Activated CD8-positive, alpha-beta memory T cell treated with anti-CD3 and anti-CD28 coated beads for 1 hour (primary cell): ENCODE measurements around the gene CEP85L.

Source experiments
- DNase-seq, 2 donors: peaks; one replicate each; pipeline ENCODE4 v3.0.0-alpha.2; 2020; ENCODE audit warnings: low read depth in 1 of 2; ENCODE audit errors: extremely low read depth in 1 of 2

Gene CEP85L

DNA sequence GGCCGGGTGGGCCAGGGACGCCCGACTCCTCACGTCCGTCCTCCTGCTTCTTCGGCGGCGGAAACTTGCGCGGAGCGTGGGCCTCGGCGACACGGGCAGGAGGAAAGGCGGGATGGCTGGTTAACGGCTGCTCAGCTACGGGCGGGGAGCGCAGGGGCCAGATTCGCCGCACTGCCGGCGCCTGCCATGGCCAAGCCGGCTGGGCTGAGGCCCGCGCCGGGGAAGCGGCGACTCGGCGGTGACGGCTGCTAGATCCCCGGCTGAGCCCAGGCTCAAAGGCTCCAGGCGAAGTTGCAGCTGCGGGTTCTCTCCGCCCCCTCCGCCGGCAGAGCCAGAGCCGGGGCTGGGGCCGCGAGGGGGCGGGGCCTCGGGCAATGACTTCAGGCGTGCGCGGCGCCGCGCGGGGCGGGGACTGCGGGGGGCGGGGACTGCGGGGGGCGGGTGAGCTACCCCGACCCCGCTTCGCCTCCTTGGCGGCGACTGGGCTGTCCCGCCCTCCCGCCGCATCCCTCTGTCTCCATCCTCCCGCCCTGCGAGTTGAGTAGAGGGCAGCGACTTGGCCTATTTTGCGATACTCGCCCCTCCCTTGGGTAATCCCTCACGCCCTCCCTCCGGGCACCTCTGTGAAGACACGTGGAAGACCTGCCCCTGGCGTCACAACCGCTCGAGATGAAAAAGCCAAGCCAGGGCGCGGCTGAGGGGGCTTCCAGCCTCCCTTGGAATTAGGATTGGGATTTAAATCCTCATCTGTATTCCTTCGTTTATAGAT lies at the start of gene CEP85L:
CEP85L (minus strand) TSS at position 310 of the 769 bp plus-strand sequence. CDS start 322 bp downstream, outside the sequence.
- DNase-seq, result peak; percentile 74 to 88

DNA sequence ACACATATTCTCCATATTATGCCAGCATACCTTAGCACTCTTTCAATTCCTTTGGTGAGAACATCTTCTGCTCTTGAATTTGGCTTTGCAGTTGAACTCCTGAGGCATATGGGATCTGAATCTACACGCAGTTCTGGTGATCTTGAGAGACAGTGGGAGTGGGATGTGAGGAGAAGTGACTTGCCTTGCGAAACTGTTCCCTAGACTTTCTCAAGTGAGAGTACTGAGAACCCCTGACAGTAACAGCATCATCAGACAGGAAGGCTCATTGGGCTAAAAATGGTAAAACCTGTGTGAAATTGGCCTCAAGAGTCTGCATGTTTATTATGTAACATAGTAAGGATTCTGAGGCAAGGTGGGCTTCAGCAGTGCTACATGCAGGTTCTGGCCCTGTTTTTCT lies 49.1 kb upstream of the CEP85L start:
- no peak for DNase-seq

DNA sequence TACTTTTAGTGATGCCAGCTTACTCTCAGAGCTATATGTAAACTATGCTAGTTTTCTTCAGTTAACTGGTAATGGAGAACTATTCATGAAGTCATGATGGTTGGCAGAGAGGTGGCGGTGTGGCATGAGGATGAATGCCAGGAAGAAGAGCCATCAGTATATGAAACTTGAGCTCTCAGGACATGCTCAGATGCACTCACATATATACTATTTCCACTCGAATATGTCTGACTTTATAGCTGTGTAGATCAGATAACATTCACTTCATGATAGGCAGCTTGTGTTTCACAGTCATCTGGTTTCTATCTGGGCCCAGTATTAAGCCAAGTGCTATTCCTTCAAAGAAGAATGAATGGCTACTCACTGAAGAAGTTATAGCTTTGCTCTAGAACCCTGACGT lies 46.2 kb upstream of the CEP85L start:
- DNase-seq, result no peak

DNA sequence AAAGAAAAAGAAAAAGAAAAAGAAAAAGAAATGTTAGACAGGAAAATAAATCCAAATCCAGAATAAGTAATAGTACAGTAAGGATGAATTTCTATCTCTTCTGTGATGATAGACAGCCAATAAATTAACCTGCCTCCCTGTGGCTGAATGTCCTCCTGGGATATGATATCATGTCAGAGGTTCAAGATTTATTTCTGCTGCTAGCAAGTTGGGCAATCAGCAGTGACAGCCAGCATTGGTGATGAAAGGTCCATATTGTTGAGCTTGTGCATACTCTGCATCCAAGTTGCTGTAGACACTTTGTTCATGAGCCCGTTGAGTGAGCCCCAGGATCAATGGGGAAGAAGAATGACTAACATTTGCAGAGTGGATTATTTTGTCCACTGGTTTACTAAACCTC lies 44.9 kb upstream of the CEP85L start:
- DNase-seq, result no peak

DNA sequence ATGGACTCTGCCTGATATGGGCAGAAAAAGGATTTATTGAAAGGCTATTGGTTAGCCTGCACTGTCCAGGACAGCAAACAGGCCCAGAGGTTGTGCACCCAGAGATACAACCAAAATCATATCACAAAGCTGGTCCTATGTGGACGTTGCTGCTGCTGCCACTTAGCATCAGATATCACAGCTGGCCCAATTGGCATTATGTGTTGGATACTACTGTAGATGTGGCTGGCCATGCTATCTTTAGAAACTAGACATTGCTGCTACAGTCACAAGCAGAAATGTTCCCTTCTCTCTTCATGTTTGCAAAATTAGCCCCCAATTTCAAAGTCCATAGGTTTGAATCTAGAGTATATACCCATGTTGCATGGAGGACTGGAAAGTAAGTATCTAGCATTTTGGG lies 42.2 kb upstream of the CEP85L start:
- DNase-seq, result no peak

DNA sequence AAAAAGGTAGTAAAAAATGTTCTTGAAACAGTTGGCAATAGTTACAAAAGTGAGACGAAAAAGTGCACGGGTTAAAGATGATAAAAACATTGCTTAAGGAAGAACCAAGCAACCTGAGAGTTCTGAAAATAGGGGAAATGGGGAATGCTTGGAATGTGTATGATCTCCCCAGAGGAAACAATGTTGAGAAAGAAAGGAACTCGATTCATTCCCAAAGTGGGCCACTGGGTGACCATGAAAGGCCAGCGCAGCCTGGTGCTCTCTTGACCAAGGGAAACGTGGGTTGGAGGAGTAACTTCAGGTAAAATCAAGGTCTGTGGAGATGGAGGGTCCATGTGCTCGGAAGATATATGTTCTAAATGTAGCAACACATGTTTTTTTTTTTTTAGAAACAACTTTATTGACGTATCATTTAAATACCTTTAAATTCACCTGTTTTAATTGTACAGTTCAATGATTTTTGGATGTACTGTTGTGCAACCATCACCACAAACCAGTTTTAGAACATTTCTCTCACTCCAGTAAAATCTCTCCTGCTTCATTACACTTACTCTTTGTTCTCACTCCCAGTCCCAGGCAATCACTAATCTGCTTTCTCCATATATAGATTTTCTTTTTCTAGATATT lies 34.5 kb upstream of the CEP85L start:
- DNase-seq, result no peak

DNA sequence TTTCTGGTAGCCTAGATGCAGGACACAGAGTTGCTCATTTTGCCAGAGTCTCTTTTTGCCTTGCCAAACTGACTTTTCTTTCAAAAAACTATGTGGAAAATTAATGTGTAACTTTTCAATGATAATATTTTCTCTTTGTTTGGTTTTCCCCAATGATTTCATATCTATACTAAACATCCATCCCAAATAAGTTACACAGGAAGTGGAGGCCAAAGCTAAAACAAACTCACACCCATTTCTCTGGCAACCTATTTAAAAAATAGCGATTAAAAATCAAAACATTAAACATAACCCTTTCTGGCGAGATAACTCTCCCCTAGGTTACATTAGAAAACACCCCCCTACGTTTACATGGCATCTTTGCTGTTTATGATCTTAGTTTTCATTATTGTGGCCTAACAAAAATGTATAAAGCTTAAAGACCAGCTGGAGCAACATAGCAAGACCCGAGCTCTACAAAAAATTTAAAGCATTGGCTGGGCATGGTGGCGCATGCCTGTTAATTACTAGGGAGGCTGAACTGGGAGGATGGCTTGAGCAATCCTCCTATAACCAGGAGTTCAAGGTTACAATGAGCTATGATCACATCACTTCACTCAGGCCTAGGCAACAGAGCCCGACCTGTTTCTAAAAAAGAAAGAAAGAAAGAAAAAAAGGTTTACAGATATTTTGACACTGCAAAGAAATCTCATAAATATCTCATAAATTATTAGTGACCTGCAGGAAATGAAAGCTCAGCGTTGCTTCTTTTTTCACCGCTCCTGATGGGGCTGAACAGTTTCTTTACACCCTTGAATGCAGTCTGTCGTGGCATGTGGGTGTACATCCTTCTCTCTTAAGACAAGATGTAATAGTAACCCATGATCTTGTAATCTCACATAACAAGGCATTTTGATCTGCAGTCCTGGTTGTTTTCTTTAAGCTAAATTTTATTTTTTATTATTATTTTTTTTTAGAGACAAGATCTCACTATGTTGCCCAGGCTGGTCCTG lies 32.8 kb upstream of the CEP85L start:
- DNase-seq, result no peak

DNA sequence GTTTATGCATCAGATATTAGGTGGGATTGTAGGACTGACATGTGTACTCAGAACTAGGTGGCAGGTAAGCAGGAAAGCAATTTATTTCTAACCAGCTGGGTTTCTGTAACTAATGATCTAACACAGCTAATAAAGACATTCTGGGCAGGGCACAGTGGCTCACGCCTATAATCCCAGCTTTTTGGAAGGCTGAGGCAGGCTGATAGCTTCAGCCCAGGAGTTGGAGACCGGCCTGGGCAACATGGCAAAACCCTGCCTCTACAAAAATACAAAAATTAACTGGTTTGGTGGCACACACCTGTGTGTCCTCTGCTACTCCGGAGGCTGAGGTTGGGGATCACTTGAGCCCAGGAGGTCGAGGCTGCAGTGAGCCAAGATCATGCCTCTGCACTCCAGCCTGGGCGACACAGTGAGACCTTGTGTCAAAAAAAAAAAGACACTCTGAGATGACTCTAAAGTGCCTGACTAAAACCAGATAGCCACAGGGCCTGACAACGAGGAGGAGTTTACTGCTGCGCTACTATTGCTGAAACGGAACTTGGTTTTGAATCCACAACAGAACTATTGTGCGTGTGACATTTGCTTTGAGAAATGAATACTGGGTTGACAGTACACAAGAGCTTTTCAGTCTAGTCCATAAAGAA lies 29.2 kb upstream of the CEP85L start:
- no peak for DNase-seq

DNA sequence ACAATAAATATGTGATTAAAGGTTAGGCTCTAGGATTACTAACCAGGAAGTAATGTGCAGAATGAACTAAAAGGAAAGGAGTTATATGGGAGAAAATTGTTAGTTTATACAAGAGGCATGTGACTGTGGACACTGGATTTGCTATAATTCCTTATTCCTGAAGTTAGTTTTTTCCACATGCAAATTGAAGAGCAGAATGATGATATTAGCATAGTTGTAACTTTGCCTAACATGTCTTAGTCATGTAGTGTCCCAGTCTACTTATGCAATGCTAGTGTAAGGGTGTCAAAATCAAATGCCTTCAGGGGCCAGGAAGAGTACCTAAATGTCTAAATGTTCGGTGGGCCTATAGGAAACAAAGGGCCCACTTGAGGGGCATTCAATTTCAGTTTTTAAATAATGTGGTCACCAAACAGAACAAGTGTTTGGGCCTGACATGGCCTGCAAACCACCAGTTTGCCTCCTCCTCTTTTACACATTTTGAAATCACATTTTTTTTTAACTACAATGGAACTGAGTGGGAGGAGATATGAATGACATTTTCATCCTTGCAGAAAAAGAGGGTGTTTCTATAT lies 28.0 kb upstream of the CEP85L start:
- DNase-seq, result no peak

DNA sequence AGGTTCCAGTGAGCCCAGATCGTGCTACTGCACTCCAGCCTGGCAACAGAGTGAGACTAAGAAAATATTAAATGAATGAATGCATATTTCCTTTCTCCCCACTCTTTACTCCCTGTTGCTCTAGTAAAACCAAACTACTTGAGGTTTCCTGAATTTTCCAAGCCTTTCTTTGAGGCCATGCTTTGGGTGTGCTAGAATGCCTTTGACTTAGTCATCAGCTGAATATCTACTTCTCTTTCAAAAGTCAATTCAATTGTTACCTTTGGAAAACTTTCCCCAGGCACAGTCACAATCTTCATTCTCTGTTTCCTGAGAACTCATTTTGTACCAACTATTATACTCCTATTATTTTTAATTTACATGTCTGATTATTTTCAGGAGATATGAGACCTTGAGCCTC lies 27.5 kb upstream of the CEP85L start:
- no peak for DNase-seq

DNA sequence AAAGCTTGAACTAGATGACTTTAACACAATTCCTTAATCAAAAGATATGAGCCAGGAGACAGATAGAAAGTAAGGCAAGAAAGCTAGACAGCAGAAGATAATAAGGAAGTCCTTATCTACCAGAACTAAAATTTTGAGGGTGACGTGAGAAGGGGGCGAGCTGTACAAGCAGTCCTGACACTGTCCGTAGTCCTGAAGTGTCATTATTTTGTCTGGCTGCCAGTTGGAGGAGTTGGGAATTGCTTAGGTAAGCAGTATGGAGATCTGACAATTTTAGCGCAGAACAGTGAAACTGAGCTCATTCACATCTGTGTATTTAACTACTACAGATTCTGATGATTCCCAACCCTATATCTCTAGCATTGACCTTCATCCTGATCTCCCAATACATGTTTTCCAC lies 25.8 kb upstream of the CEP85L start:
- DNase-seq, result no peak

DNA sequence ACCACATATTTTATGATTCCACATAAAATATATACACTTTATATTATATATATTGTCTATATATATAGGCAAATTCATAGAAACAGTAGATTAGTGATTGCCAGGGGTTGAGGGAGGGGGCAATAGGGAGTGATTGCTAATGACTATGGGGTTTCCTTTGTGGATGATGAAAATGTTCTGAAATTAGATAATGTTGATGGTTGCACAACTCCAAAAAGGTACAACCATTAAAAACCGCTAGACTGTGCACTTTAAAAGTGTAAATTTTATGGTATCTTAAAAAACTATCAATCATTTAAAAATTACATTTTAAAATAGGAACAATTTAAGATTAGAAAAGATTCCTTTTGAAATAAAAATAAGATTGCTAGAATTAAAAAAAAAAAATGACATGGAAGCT lies 23.8 kb upstream of the CEP85L start:
- DNase-seq, result no peak

DNA sequence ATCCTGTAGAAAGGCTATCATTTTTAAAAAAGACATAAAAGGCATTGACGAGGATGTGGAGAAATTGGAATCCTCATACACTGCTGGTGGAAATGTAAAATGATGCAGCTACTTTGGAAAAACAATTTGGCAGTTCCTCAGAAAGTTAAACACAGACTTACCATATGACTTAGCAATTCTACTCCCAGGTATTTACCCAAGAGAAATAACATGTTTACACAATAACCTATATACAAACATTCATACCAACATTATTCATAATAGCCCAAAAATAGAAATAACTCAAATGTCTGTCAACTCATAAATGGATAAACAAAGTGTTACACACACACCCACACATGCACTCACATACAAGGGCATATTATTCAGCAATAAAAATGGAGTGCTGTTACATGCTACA lies 23.4 kb upstream of the CEP85L start:
- DNase-seq, result no peak

DNA sequence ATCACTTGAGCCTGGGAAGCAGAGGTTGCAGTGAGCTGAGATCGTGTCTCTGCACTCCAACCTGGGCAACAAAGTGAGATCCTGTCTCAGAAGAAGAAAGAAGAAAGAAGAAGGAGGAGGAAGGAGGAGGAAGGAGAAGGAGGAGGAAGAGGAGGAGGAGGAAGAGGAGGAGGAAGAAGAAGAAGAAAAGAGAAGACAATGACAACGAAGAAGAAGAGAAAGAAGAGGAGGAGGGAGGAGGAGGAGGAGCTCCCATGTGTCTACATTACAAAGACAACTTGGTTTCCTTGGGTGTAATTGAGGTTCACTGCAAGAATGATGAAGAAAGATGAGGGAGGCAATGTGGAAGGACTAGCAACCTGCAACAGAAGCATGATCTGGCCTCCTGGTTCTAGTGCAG lies 21.3 kb upstream of the CEP85L start:
- no peak for DNase-seq

DNA sequence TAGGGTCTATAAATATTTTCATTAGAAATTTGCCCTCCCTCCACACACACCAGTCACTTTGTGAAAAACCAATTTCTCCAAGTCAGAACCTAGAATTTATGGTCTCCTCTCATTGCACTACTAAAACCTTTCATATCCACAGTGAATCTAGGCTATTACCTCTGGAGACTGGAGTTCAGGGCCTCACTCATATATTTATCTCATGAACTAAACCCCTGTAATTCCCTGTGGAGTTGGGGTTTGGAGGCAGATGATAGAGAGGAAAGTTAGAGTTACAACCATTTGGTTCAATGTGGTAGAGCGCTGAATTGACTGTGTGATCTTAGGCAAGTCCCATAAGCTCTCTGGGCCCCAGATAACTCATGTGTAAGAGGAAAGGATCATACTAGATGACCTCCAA lies 18.2 kb upstream of the CEP85L start:
- DNase-seq, result no peak

DNA sequence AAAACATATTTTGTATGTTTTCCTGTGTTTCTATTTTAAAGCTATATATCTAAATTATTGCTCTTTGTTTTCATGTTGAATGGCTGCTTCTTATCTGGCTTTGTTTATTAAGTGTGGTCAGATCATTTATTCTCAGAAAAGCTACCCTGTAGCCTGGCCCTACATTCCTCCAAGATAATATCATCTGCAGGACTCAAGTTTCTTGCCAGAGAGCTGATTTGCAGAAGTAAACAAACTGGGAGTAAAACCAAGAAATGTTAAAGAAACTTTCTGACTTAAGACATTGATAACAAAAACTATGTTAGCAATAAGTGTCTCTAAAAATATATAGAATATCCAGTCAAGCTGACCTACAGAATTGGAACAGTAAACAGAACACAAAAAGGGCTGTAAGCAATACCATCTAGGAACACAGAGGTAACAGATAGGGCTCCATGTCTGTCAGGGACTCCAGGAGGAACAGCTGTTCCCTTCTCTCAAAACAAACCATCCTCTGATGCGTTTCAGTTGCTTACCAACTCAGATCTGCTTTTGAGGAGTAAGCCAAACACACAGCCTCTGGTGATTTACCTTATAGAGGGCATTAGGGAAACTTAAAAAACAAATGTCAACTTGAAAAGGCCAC lies 17.5 kb upstream of the CEP85L start:
- DNase-seq, result no peak

DNA sequence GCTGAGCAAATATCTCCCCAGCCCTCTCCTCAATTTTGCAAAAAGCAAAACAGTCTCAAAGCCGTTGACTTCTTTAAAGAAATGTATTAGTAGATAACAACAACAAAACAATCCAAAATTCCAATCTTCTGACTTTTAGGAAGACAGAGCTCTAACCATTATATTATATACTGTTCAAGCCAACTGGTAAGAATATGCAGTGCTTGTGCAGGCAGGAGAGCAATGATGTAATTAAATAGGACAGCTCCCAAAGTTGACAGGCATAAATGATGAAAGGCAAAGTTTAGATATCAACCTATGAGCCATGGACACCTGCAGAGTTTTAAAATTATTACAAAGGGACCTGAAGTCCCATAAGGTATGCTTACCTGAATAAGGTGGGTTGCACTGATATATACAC lies 16.6 kb upstream of the CEP85L start:
- DNase-seq, result no peak

DNA sequence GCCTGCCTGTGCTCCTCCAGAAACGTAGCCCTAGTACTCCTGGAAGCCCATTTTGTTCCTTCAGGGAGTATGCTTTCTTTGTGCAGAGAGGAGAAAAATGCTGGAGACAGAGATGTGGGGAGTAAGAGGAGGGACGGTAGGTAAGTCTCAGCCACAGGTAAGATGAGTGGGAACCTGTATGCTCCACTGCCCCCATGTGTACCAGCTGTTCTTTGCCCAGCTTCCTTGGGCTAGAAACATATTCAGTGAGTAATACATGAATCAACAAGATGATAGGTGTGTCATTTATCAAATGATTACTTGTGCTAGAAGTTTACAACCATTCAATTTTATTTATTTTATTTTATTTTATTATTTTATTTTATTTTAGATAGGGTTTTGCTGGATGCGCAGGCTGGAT lies 13.6 kb upstream of the CEP85L start:
- no peak for DNase-seq

DNA sequence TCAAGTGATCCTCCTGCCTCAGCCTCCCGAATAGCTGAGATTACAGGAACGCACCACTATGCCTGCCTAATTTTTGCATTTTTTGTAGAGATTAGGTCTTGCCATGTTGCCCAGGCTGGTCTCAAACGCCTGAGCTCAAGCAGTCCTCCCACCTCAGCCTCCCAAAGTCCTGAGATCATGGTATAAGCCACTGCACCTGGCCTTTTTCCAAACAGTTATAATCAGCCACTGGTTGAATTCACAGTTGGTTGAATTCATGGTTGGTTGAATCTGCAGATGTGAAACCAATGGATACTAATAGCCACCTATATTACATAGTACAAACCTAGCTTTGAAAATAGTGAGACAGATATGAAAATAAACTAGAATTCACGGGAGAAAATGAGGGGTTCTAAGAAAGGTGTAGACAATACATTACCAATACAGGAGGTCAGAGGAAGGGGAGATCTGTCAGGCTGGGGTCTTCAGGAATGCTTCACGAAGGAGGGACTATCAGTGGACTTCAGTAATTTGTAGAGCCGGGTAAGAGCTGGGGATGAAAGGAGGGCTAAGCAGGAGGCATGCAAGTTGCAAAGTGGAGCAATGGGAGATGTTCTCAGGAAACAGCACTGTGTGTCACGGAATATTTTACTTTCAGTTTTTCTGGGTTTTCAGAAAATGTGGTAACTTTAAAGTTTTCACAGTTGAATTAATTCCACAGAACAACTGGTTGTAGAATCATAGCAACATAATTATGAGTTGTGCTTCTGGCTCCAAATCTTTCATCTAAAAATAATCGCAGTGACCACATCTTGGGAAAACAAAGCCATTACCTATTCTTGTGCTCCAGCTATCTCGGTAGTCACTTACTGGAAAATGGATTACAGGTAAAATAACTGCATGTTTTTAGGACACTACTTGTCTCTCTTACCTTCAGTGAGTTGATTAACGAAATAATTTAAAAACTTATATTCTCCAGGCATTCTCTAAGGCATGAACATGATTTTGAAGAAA lies 12.9 kb upstream of the CEP85L start:
- no peak for DNase-seq
